ENCODE measurements around the gene RIMS4.

DNA sequence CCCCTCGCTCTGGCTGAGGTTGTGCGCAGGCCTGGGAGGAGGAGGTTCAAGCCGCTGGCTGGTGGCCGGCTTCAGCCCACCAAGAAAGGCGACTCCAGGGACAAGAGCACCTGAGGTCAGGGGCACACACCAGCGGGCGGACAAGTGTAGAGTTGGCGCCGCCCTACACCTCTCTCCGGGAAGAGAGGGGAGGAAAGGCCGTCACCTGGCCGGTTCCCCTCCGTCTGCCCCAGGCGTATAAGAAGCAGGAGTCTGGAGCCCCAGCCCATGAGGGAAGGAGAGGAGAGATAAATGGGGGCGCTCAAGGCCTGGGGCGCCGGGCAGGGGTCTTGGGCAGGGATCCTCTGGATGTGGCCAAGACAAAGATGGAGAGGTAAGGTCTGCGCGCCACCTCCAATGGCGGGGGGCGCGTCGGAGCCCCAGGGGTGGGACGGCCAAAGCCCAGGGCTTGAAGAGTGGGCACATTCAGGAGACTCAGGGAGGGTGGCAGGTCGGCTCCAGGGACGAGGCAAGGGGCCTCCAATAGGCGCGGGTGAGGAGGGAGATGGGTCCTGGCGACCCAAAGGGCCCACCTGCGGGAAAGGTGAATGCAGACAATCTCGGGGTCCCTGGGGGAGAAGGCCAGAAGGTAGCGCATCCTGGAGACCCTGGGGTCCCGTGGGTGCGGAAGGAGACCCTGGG lies 826 bp downstream of the RIMS4 start:
- TF ChIP-seq, protein P1, sequence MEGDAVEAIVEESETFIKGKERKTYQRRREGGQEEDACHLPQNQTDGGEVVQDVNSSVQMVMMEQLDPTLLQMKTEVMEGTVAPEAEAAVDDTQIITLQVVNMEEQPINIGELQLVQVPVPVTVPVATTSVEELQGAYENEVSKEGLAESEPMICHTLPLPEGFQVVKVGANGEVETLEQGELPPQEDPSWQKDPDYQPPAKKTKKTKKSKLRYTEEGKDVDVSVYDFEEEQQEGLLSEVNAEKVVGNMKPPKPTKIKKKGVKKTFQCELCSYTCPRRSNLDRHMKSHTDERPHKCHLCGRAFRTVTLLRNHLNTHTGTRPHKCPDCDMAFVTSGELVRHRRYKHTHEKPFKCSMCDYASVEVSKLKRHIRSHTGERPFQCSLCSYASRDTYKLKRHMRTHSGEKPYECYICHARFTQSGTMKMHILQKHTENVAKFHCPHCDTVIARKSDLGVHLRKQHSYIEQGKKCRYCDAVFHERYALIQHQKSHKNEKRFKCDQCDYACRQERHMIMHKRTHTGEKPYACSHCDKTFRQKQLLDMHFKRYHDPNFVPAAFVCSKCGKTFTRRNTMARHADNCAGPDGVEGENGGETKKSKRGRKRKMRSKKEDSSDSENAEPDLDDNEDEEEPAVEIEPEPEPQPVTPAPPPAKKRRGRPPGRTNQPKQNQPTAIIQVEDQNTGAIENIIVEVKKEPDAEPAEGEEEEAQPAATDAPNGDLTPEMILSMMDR (conservative IDR thresholded peaks at IDR 0.05; ENCODE audit: low read length): no peak
- TF ChIP-seq EZH2phosphoT487 (IDR thresholded peaks at IDR 0.05; ENCODE audit: borderline replicate concordance): no peak
